GM10248 (cell line): ENCODE measurements around the gene PNPLA7.
"Not testable (repeated sequence)": the region's sequence is repeated elsewhere in the genome, so short reads cannot be mapped to it uniquely, and the experiment has no call there.

Experiments
- CTCF ChIA-PET: fragments of 300-600 bp; sonication (Branson Sonifier 250); formaldehyde crosslinking; extraction: SDS; loops from one replicate; lab custom pipeline; 2021; ENCODE audit warnings: antibody characterized with exemption; lab: Yijun Ruan, JAX
- POLR2A ChIA-PET: fragments of 350-650 bp; sonication (Branson Sonifier 250); formaldehyde crosslinking; extraction: SDS; loops from one replicate; lab custom pipeline; 2020; ENCODE audit warnings: antibody characterized with exemption; lab: Yijun Ruan, JAX
- DNase-seq: peaks from one replicate; pipeline ENCODE4 v3.0.0; 2012; ENCODE audit errors: extremely low spot score
- CTCF ChIP-seq: IDR thresholded peaks from 2 replicates; pipeline ENCODE4 v1.5.1; 2012; ENCODE audit warnings: mild to moderate bottlenecking, low read depth; ENCODE audit errors: extremely low read depth, missing control alignments, control extremely low read depth

PNPLA7 gene

DNA sequence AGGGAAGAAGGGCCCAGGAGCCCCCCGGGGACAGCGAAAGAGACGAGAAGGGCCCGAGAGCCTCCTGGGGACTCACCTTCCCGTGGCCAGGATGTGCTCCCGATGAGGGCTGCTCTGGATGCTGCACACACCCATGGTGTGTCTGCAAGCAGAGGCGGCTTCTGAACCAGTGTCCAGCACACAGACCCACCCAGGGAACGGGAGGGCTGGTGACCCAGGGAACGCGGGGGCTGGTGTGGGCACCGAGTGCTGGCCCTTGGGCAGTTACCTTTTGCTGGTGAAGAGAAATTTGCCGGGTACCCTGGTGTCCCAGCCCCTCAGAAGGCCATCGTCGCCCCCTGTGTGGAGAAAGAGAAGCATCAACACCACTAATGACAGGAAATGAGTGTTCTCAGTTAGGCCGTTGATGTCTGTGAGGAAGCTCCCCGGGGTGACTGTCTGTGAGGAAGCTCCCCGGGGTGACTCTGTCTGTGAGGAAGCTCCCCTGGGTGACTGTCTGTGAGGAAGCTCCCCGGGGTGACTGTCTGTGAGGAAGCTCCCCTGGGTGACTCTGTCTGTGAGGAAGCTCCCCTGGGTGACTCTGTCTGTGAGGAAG is 14.7 kb upstream of the PNPLA7 start:
- no peak for DNase-seq
- ChIA-PET CTCF (no interaction called here), POLR2A (no interaction called here)
- TF ChIP-seq CTCF: no peak

DNA sequence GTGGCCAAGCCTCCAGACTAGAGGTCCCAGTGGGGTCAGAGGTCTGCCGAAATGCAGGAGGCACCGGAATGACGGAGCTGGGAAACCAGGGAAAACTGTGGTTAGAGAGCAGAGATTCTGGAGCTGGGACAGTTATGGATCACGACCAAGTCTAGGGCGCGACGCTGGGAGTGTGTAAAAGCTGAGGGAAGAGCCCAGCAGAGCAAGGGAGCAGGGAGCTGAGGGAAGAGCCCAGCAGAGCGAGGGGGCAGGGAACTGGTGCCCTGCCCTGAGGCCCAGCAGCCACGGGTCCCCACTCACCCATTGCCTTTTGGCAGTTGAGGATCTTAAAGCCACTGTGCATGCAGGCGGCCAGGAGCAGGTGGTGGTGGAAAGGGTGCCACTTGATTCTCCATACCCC is 13.9 kb upstream of the PNPLA7 start:
- POLR2A ChIA-PET: interaction anchor here (0.6 kb wide), 1 partner anchor 16 kb away, joined by 4 read pairs; no protein-coding TSS in a partner anchor
- CTCF ChIA-PET: interaction anchor here (1.0 kb wide), 1 partner anchor 12 kb away, joined by 3 read pairs; the partner anchor contains the start of gene MRPL41

GRCh38 chr9:137558127-137558526 is 7.9 kb upstream of the PNPLA7 start:
- POLR2A ChIA-PET: no interaction called here
- CTCF ChIA-PET: interaction anchor here (1.0 to 1.9 kb wide), 2 partner anchors 20 to 21 kb away, joined by 4 to 5 read pairs; no protein-coding TSS in a partner anchor
- TF ChIP-seq CTCF: no peak
- DNase-seq: no peak

More for the DNA sequence above, 13.9 kb upstream of the PNPLA7 start:
- DNase-seq: no peak
- TF ChIP-seq CTCF: no peak

DNA sequence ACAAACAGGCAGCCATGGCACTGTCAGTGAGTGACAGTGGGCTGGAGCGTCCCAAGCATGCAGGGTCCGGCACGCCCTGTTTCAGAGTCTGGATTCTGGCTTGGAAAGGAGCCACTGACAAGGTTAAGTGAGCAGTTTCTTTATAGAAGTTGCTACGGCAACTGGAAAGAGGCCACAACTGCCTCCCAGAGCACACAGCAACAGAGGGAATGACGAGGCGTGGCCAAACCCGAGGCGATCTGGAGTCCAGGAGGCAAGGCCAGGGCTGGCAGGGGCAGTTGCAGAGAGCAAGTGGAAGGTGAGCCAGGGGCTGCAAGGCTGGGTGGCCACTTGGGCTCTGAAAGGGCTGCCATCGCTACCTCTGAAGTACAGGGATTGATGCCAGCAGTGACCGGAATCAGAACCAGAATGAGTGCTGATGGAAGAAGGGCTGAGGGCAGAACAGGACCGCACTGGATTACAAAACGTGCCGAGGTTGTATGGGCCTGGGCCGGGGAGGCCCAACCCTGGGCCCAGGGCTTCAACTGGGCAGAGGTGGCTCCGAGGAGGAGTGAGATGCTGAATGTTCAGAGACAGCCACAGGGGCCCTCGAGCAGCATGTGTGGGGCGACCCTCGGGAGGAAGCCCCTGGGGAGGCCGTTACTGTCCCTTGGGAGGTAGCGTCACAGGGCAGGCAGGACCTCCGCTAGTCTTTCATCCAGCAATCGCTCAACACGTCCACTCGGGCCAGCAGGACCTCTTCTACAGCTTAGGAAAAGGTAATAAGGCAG is 6.1 kb upstream of the PNPLA7 start:
- no peak for DNase-seq
- POLR2A ChIA-PET: no interaction called here
- CTCF ChIA-PET: no interaction called here
- no peak for TF ChIP-seq CTCF

DNA sequence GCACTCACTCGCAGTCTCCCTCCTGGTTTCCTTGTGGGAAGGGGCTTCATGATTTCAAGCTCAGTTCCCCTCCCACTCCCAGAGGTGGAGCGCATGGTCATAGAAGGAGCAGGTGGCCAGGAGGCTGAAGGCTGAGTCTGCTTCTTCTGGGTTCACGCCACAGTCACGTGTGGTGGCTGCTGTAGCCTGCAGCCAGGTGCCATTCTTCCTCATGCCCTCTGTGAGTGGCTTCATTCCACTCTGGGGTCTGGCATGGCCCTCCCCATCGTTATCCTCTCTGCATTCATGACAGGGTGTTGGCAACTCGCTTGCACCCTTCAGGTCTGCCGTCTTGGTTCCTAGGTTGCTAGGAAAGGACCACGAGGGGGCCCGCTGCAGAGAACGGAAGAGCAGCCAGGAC is 5.0 kb upstream of the PNPLA7 start:
- POLR2A ChIA-PET: no interaction called here
- no peak for DNase-seq
- CTCF ChIA-PET: no interaction called here
- TF ChIP-seq CTCF: no peak

DNA sequence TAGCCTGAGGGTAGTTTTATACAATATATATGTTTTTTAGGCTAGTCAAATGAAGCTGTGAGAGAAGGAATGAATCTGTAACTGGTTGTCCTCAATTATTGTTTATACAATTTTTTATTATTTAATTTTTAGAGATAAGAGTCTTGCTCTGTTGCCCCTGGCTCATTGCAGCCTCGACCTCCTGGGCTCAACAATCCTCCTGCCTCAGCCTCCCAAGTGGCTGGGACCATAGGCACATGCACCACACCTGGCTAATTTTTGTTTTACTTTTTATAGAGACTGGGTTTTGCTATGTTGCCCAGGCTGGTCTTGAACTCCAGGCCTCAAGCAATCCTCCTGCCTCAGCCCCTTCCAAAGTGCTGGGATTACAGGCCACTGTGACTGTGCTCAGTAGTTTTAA is 4.1 kb upstream of the PNPLA7 start:
- ChIA-PET CTCF (no interaction called here), POLR2A (no interaction called here)
- no peak for TF ChIP-seq CTCF
- DNase-seq: no peak

DNA sequence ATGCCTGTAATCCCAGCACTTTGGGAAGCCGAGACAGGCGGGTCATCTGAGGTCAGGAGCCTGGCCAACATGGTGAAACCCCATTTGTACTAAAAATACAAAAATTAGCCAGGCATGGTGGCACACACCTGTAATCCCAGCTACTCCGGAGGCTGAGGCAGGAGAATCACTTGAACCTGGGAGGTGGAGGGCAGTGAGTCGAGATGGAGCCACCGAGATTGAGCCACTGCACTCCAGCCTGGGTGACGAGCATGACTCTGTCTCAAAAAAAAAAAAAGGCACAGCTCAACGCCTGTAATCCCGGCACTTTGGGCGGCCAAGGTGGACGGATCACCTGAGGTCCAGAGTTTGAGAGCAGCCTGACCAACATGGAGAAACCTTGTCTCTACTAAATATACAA is 3.5 kb upstream of the PNPLA7 start:
- POLR2A ChIA-PET, DNase-seq, CTCF ChIA-PET: not testable (repeated sequence)
